MM.1S (cell line): Measurements from ENCODE around the gene MTHFD1L.

Source experiments
- EZH2 ChIP-seq: fragments of 300-600 bp; sonication (generic); optimal IDR thresholded peaks from 2 replicates; pipeline ENCODE3; 2017; ENCODE audit warnings: low read depth, mild to moderate bottlenecking, antibody characterized with exemption, low read length, mixed read lengths
- TF ChIP-seq, protein P1 (sequence below): fragments of 300-600 bp; sonication (generic); IDR thresholded peaks from 2 replicates; pipeline ENCODE4 v1.5.1; 2016; ENCODE audit warnings: antibody characterized with exemption, low read length, mixed read lengths

DNA sequence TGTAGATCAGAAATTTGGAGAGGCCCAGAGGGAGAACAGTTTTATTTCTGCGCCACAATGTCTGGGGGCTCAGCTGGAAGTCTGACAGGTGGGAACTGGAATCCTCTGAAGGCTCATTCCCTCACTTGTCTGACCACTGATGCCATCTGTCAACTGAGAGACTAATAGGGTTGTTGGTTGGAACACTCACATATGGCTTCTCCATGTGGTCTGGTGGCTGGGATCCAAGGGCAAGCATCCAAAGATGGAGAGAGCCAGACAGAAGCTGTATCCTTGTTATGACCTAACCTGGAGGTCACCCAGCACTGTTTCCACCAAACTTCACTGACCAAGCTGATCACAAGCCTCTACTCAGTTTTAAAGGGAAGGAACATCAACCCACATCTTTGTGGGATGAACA is 256.4 kb downstream of the MTHFD1L start:
- TF ChIP-seq, protein P1, sequence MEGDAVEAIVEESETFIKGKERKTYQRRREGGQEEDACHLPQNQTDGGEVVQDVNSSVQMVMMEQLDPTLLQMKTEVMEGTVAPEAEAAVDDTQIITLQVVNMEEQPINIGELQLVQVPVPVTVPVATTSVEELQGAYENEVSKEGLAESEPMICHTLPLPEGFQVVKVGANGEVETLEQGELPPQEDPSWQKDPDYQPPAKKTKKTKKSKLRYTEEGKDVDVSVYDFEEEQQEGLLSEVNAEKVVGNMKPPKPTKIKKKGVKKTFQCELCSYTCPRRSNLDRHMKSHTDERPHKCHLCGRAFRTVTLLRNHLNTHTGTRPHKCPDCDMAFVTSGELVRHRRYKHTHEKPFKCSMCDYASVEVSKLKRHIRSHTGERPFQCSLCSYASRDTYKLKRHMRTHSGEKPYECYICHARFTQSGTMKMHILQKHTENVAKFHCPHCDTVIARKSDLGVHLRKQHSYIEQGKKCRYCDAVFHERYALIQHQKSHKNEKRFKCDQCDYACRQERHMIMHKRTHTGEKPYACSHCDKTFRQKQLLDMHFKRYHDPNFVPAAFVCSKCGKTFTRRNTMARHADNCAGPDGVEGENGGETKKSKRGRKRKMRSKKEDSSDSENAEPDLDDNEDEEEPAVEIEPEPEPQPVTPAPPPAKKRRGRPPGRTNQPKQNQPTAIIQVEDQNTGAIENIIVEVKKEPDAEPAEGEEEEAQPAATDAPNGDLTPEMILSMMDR, result no peak
- no peak for TF ChIP-seq EZH2
